PC-3 (cell line): ENCODE measurements around the gene CSNK1G2.

Source experiments
- EZH2phosphoT487 ChIP-seq: fragments of 300-600 bp; sonication (generic); IDR thresholded peaks from 2 replicates; pipeline ENCODE4 v1.6.1; 2018; ENCODE audit warnings: mild to moderate bottlenecking, antibody characterized with exemption, low read length, borderline replicate concordance
- TF ChIP-seq, protein P1 (sequence below): fragments of 300-600 bp; sonication (generic); conservative IDR thresholded peaks from 2 replicates; pipeline ENCODE4 v1.5.1; 2017; ENCODE audit warnings: antibody characterized with exemption, low read depth, mild to moderate bottlenecking, low read length

DNA sequence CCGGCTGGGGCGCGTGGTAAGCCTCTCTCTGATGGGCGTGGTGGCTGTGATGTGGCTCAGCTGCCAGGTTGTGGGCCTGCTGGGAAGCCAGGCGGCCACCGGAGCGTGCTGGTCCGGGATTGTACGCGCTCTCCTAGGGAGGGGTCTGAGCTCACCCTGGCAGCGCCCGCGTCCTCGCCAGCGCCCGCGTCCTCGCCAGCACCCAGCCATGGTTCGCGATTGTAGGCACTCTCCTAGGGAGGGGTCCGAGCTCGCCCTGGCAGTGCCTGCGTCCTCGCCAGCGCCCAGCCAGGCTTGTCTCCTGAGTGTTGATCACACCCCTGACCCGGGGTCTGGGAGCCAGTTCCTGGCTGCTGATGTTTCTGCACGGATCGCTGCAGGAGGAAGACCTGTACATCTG is 22.0 kb upstream of the CSNK1G2 start:
- TF ChIP-seq, protein P1, sequence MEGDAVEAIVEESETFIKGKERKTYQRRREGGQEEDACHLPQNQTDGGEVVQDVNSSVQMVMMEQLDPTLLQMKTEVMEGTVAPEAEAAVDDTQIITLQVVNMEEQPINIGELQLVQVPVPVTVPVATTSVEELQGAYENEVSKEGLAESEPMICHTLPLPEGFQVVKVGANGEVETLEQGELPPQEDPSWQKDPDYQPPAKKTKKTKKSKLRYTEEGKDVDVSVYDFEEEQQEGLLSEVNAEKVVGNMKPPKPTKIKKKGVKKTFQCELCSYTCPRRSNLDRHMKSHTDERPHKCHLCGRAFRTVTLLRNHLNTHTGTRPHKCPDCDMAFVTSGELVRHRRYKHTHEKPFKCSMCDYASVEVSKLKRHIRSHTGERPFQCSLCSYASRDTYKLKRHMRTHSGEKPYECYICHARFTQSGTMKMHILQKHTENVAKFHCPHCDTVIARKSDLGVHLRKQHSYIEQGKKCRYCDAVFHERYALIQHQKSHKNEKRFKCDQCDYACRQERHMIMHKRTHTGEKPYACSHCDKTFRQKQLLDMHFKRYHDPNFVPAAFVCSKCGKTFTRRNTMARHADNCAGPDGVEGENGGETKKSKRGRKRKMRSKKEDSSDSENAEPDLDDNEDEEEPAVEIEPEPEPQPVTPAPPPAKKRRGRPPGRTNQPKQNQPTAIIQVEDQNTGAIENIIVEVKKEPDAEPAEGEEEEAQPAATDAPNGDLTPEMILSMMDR: no peak
- no peak for TF ChIP-seq EZH2phosphoT487
